Measurements from ENCODE around the gene ADAMTS1.

- TF ChIP-seq, protein P1, sequence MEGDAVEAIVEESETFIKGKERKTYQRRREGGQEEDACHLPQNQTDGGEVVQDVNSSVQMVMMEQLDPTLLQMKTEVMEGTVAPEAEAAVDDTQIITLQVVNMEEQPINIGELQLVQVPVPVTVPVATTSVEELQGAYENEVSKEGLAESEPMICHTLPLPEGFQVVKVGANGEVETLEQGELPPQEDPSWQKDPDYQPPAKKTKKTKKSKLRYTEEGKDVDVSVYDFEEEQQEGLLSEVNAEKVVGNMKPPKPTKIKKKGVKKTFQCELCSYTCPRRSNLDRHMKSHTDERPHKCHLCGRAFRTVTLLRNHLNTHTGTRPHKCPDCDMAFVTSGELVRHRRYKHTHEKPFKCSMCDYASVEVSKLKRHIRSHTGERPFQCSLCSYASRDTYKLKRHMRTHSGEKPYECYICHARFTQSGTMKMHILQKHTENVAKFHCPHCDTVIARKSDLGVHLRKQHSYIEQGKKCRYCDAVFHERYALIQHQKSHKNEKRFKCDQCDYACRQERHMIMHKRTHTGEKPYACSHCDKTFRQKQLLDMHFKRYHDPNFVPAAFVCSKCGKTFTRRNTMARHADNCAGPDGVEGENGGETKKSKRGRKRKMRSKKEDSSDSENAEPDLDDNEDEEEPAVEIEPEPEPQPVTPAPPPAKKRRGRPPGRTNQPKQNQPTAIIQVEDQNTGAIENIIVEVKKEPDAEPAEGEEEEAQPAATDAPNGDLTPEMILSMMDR (IDR thresholded peaks at IDR 0.05; ENCODE audit: insufficient read depth, low read length, poor library complexity, severe bottlenecking): no peak
- TF ChIP-seq EZH2phosphoT487 (conservative IDR thresholded peaks at IDR 0.05; ENCODE audit: low read length): no peak
These were observed 1.1 kb upstream of the ADAMTS1 start for GRCh38 chr21:26846036-26846931.

All from SU-DHL-6 (cell line).